Keratinocyte (primary cell): ENCODE data around the gene RABL6. TPM values are rescaled to one million over a fixed set of nuclear protein-coding genes. Genes with fewer than 3 reads are reported as not detected.
"Not testable (repeated sequence)": the region's sequence is repeated elsewhere in the genome, so short reads cannot be mapped to it uniquely, and the experiment has no call there.

Experiments used
- DNase-seq: peaks from one replicate; pipeline ENCODE4 v3.0.0-alpha.2; 2011; ENCODE audit warnings: low read depth, missing footprints, low spot score
- FAIRE-seq: peaks from 2 replicates; lab custom pipeline; 2011; peaks lifted over from hg19 to GRCh38; lab: Jason Lieb, UNC
- H2AFZ ChIP-seq: 2 replicates; pipeline ENCODE4 v1.6.0; 2012; ENCODE audit warnings: low read length, control low read depth, inconsistent platforms; ENCODE audit not compliant: control insufficient read depth
- H3K27ac ChIP-seq: 2 replicates; pipeline ENCODE4 v1.5.1; 2011; ENCODE audit warnings: low read length; ENCODE audit not compliant: control insufficient read depth, insufficient read depth
- H3K27me3 ChIP-seq: 3 replicates; pipeline ENCODE4 v1.6.0; 2011; ENCODE audit warnings: low read length; ENCODE audit not compliant: control insufficient read depth, insufficient read depth; ENCODE audit errors: extremely low read depth
- H3K36me3 ChIP-seq, 2 experiments: 2 replicates in 1 of 2; 3 replicates in 1 of 2; pipeline ENCODE4 v1.5.1; 2011; ENCODE audit warnings: low read length in 2 of 2, mild to moderate bottlenecking in 1 of 2; ENCODE audit not compliant: control insufficient read depth in 2 of 2, insufficient read depth in 2 of 2; ENCODE audit errors: extremely low read depth in 1 of 2
- H3K4me1 ChIP-seq: 3 replicates; pipeline ENCODE4 v1.5.1; 2011; ENCODE audit warnings: low read length; ENCODE audit not compliant: control insufficient read depth, insufficient read depth; ENCODE audit errors: extremely low read depth
- H3K4me2 ChIP-seq: 3 replicates; pipeline ENCODE4 v1.6.0; 2011; ENCODE audit warnings: low read depth, low read length; ENCODE audit not compliant: control insufficient read depth, insufficient read depth; ENCODE audit errors: extremely low read depth
- H3K4me3 ChIP-seq, 3 experiments: fragments of 200-600 bp in 1 of 3; sonication (generic) in 1 of 3; 2 replicates in 2 of 3; 3 replicates in 1 of 3; pipeline ENCODE4 v1.5.1; 2011 to 2016; ENCODE audit warnings: low read length in 3 of 3, mild to moderate bottlenecking in 3 of 3, control low read depth in 2 of 3, inconsistent platforms in 1 of 3, low read depth in 1 of 3, mixed read lengths in 1 of 3, mixed run types in 1 of 3, moderate library complexity in 1 of 3; ENCODE audit not compliant: control insufficient read depth in 2 of 3, insufficient read depth in 2 of 3; ENCODE audit errors: extremely low read depth in 1 of 3
- H3K79me2 ChIP-seq: 2 replicates; pipeline ENCODE4 v1.6.0; 2012; ENCODE audit warnings: low read length; ENCODE audit not compliant: control insufficient read depth, insufficient read depth
- H3K9ac ChIP-seq: 3 replicates; pipeline ENCODE4 v1.6.0; 2011; ENCODE audit warnings: low read length; ENCODE audit not compliant: control insufficient read depth, insufficient read depth; ENCODE audit errors: extremely low read depth
- H3K9me1 ChIP-seq: 3 replicates; pipeline ENCODE4 v1.6.0; 2011; ENCODE audit warnings: low read length; ENCODE audit not compliant: control insufficient read depth, insufficient read depth; ENCODE audit errors: extremely low read depth
- H3K9me3 ChIP-seq: 2 replicates; pipeline ENCODE4 v1.5.1; 2012; ENCODE audit warnings: low read depth, low read length; ENCODE audit not compliant: control insufficient read depth
- H4K20me1 ChIP-seq: 3 replicates; pipeline ENCODE4 v1.6.0; 2011; ENCODE audit warnings: low read length; ENCODE audit not compliant: control insufficient read depth, insufficient read depth; ENCODE audit errors: extremely low read depth
- EZH2 ChIP-seq: IDR thresholded peaks from one replicate; pipeline ENCODE4 v1.6.1; 2012; ENCODE audit warnings: inconsistent platforms, mild to moderate bottlenecking, low read length, moderate library complexity
- dilution Hi-C: fragments of 300-500 bp; cut with MboI; formaldehyde crosslinking; loops from one replicate; pipeline ENCODE4 v1.7.0; 2020; ENCODE audit warnings: low sequenced_read_pairs; ENCODE audit not compliant: extremely low pct_ligation_motif_present
- polyA plus RNA-seq, 5 experiments: library from polyadenylated mRNA; depleted of rRNA in 3 of 5; stranded (reverse) in 3 of 5; stranded (forward) in 1 of 5; unstranded in 1 of 5; fragments of >200 nt; gene quantifications; 1 replicate in 1 of 5; 2 replicates in 3 of 5; 3 replicates in 1 of 5; pipeline versions ENCODE4 v1.2.1 to v1.2.3, GENCODE V29; 2011 to 2012; ENCODE audit warnings: missing spikeins in 2 of 5, low read depth in 1 of 5, low replicate concordance in 1 of 5
- TF ChIP-seq, protein P1 (sequence below), 3 experiments: IDR thresholded peaks in 1 of 3; conservative IDR thresholded peaks in 1 of 3; optimal IDR thresholded peaks in 1 of 3; 2 replicates in 2 of 3; 3 replicates in 1 of 3; pipeline versions ENCODE3 to v1.5.1; 2011; ENCODE audit warnings: low read length in 3 of 3, mild to moderate bottlenecking in 3 of 3, moderate library complexity in 2 of 3, control low read depth in 1 of 3, inconsistent platforms in 1 of 3; ENCODE audit not compliant: insufficient read depth in 2 of 3; ENCODE audit errors: extremely low read depth in 1 of 3

Gene RABL6
- polyA plus RNA-seq, 1 donor (not counting 4 experiments of a cell fraction or from before 2014, with no cell fraction given) = 46.3 TPM

- H3K9me1 ChIP-seq = no peaks in the 10 kb centered on the region
- FAIRE-seq (no peak), DNase-seq (no peak)
- dilution Hi-C loops = no loop called here
- TF ChIP-seq, protein P1, sequence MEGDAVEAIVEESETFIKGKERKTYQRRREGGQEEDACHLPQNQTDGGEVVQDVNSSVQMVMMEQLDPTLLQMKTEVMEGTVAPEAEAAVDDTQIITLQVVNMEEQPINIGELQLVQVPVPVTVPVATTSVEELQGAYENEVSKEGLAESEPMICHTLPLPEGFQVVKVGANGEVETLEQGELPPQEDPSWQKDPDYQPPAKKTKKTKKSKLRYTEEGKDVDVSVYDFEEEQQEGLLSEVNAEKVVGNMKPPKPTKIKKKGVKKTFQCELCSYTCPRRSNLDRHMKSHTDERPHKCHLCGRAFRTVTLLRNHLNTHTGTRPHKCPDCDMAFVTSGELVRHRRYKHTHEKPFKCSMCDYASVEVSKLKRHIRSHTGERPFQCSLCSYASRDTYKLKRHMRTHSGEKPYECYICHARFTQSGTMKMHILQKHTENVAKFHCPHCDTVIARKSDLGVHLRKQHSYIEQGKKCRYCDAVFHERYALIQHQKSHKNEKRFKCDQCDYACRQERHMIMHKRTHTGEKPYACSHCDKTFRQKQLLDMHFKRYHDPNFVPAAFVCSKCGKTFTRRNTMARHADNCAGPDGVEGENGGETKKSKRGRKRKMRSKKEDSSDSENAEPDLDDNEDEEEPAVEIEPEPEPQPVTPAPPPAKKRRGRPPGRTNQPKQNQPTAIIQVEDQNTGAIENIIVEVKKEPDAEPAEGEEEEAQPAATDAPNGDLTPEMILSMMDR (optimal IDR thresholded peaks at IDR 0.05 in 1 of 3, IDR thresholded peaks at IDR 0.05 in 1 of 3, conservative IDR thresholded peaks at IDR 0.05 in 1 of 3; ENCODE audit: extremely low read depth in 1 of 3, insufficient read depth in 2 of 3, low read length in 3 of 3) = no peak
- TF ChIP-seq EZH2 = no peak
- H3K9me3 ChIP-seq = no peaks in the 10 kb centered on the region
- H3K79me2 ChIP-seq = peaks cover 9% of the 10 kb centered on the region
- H3K9ac ChIP-seq = no peak within 1 kb of the TSS
- peaks cover 29% of the 10 kb centered on the region for H3K27me3 ChIP-seq
- no peak within 1 kb of the TSS for H3K4me2 ChIP-seq
- H3K4me3 ChIP-seq = no peak within 1 kb of the TSS
- no peak within 1 kb of the TSS for H3K27ac ChIP-seq
- H4K20me1 ChIP-seq = peaks cover 17% of the 10 kb centered on the region
- peaks cover 28% of the 10 kb centered on the region for H3K4me1 ChIP-seq
- no peak within 1 kb of the TSS for H2AFZ ChIP-seq
- peaks cover 8 to 17% of the 10 kb centered on the region in 2 experiments for H3K36me3 ChIP-seq
Observed at GRCh38 chr9:136796238-136796774, 11.4 kb upstream of the RABL6 start, which contains the start of gene CCDC183. Gene CCDC183, plus strand, starts transcription at chr9:136796338. Its CDS starts 60 bp downstream, at chr9:136796398.

DNA sequence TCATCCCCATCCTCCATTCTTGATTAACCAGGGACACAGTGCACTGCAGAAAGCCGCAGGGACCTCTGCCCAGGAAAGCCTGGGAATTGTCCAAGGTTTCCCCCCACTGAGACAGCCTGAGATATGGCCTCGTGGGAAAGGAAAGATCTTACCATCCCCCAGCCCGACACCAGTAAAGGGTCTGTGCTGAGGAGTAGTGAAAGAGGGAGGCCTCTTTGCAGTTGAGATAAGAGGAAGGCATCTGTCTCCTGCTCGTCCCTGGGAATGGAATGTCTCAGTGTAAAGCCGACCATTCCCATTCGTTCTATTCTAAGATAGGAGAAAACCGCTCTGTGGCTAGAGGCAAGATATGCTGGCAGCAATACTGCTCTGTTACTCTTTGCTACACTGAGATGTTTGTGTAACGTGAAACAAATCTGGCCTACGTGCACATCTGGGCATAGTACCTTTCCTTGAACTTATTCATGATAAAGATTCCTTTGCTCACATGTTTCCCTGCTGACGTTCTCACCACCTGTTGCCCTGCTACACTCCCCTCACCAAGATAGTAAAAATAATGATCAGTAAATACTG lies 10.9 kb upstream of the RABL6 start:
- DNase-seq, H2AFZ ChIP-seq, dilution Hi-C loops, H3K9me1 ChIP-seq, H3K27ac ChIP-seq, H3K4me3 ChIP-seq, H3K79me2 ChIP-seq, H3K9me3 ChIP-seq, H3K4me2 ChIP-seq, H3K9ac ChIP-seq, FAIRE-seq: not testable (repeated sequence)
- peaks cover 17% of the 10 kb centered on the region for H4K20me1 ChIP-seq
- peaks cover 29% of the 10 kb centered on the region for H3K27me3 ChIP-seq
- H3K36me3 ChIP-seq = peaks cover 8 to 17% of the 10 kb centered on the region in 2 experiments
- H3K4me1 ChIP-seq = peaks cover 26% of the 10 kb centered on the region
